T-helper 17 cell (primary cell): ENCODE data around the gene CTNS. TPM values are rescaled to one million over a fixed set of nuclear protein-coding genes. Genes with fewer than 3 reads are reported as not detected.
"Not testable (repeated sequence)": the region's sequence is repeated elsewhere in the genome, so short reads cannot be mapped to it uniquely, and the experiment has no call there.

ENCODE experiments used
- ATAC-seq: fragments of 150-1000 bp; cut with Tn5 transposase; 2 replicates; pipeline ENCODE4 v1.10.0; 2021; ENCODE audit warnings: mild to moderate bottlenecking, moderate library complexity
- DNase-seq, 3 donors: peaks; one replicate each; pipeline versions ENCODE4 v3.0.0 to v3.0.0-alpha.2; 2020 to 2021
- H3K9me3 ChIP-seq: one replicate; pipeline ENCODE4 v1.7.0; 2013; ENCODE audit warnings: low read length, mild to moderate bottlenecking; ENCODE audit not compliant: control insufficient read depth, poor library complexity, severe bottlenecking
- H3K27ac Mint-ChIP-seq: one replicate; pipeline ENCODE4 v1.8.0; 2022; ENCODE audit warnings: mild to moderate bottlenecking, moderate library complexity, mixed read lengths
- H3K27me3 Mint-ChIP-seq: one replicate; pipeline ENCODE4 v1.8.0; 2022; ENCODE audit warnings: mixed read lengths
- H3K36me3 Mint-ChIP-seq: one replicate; pipeline ENCODE4 v1.8.0; 2022; ENCODE audit warnings: low read depth, mixed read lengths
- H3K4me1 Mint-ChIP-seq: one replicate; pipeline ENCODE4 v1.8.0; 2022; ENCODE audit warnings: mild to moderate bottlenecking, mixed read lengths
- H3K4me3 Mint-ChIP-seq: one replicate; pipeline ENCODE4 v1.8.0; 2022; ENCODE audit warnings: mild to moderate bottlenecking, moderate library complexity, mixed read lengths
- total RNA-seq, 4 donors: library from RNA in 2 of 4; stranded (reverse) in 2 of 4; gene quantifications; one replicate each; pipeline ENCODE4 v1.2.3 and lab custom pipeline; 2022 to 2026

CTNS gene
- total RNA-seq, 2 donors from 2014 or later, result 6.9 to 7.4 TPM

- DNase-seq, result no peak
- H3K4me3 Mint-ChIP-seq, result no peak overlapping the region
- ATAC-seq, result no peak
- H3K36me3 Mint-ChIP-seq, result no peaks in the 10 kb centered on the region
- H3K4me1 Mint-ChIP-seq, result peaks cover 10% of the 10 kb centered on the region
- H3K27me3 Mint-ChIP-seq, result no peaks in the 10 kb centered on the region
- H3K27ac Mint-ChIP-seq, result no peak overlapping the region
- no peaks in the 10 kb centered on the region for H3K9me3 ChIP-seq
These were observed 52.9 kb downstream of the CTNS start for GRCh38 chr17:3689262-3690093.

GRCh38 chr17:3690094-3690715 is 53.6 kb downstream of the CTNS start:
- Mint-ChIP-seq H3K4me1 (peaks cover 12% of the 10 kb centered on the region), H3K4me3 (no peak overlapping the region), H3K36me3 (no peaks in the 10 kb centered on the region), H3K27me3 (no peaks in the 10 kb centered on the region), H3K27ac (no peak overlapping the region)
- ATAC-seq, result no peak
- no peaks in the 10 kb centered on the region for H3K9me3 ChIP-seq
- no peak for DNase-seq

GRCh38 chr17:3691617-3692067 is 55.1 kb downstream of the CTNS start:
- no peaks in the 10 kb centered on the region for H3K27me3 Mint-ChIP-seq
- H3K4me1 Mint-ChIP-seq, result peaks cover 12% of the 10 kb centered on the region
- H3K27ac Mint-ChIP-seq, result no peak overlapping the region
- H3K36me3 Mint-ChIP-seq, result no peaks in the 10 kb centered on the region
- H3K9me3 ChIP-seq, result no peaks in the 10 kb centered on the region
- ATAC-seq, result no peak
- DNase-seq, result no peak
- H3K4me3 Mint-ChIP-seq, result no peak overlapping the region

GRCh38 chr17:3692346-3692745 is 55.8 kb downstream of the CTNS start:
- Mint-ChIP-seq H3K27me3 (no peaks in the 10 kb centered on the region), H3K4me3 (peak overlapping the region; percentile 43), H3K27ac (no peak overlapping the region), H3K36me3 (no peaks in the 10 kb centered on the region), H3K4me1 (peaks cover 12% of the 10 kb centered on the region)
- no peak for ATAC-seq
- DNase-seq, result no peak
- H3K9me3 ChIP-seq, result no peaks in the 10 kb centered on the region

- H3K36me3 Mint-ChIP-seq, result no peaks in the 10 kb centered on the region
- H3K9me3 ChIP-seq, result no peaks in the 10 kb centered on the region
- DNase-seq (no peak), ATAC-seq (no peak)
- H3K4me1 Mint-ChIP-seq, result peaks cover 12% of the 10 kb centered on the region
- no peaks in the 10 kb centered on the region for H3K27me3 Mint-ChIP-seq
- H3K27ac Mint-ChIP-seq, result peak overlapping the region; percentile 8
- no peak overlapping the region for H3K4me3 Mint-ChIP-seq
These were observed 56.6 kb downstream of the CTNS start for GRCh38 chr17:3693141-3693540.

GRCh38 chr17:3693829-3694231 is 57.3 kb downstream of the CTNS start:
- H3K9me3 ChIP-seq, result no peaks in the 10 kb centered on the region
- peak overlapping the region; percentile 43 for H3K27ac Mint-ChIP-seq
- DNase-seq, result no peak
- peak overlapping the region; percentile 33 for H3K4me3 Mint-ChIP-seq
- no peaks in the 10 kb centered on the region for H3K27me3 Mint-ChIP-seq
- peaks cover 12% of the 10 kb centered on the region for H3K4me1 Mint-ChIP-seq
- H3K36me3 Mint-ChIP-seq, result no peaks in the 10 kb centered on the region
- ATAC-seq, result peak; percentile 43

GRCh38 chr17:3695129-3695722 is 58.7 kb downstream of the CTNS start:
- DNase-seq, result no peak
- no peaks in the 10 kb centered on the region for H3K9me3 ChIP-seq
- H3K4me1 Mint-ChIP-seq, result peaks cover 12% of the 10 kb centered on the region

GRCh38 chr17:3695723-3696411 is 59.3 kb downstream of the CTNS start, which contains the start of gene P2RX5:
Gene P2RX5, minus strand, starts transcription at chr17:3696155. Its CDS starts 150 bp downstream, at chr17:3696005.
- no peaks in the 10 kb centered on the region for H3K27me3 Mint-ChIP-seq
- H3K9me3 ChIP-seq, result no peaks in the 10 kb centered on the region
- H3K27ac Mint-ChIP-seq, result peak within 1 kb of the TSS; percentile 43
- H3K4me3 Mint-ChIP-seq, result peak within 1 kb of the TSS; percentile 91
- H3K36me3 Mint-ChIP-seq, result no peaks in the 10 kb centered on the region
- H3K4me1 Mint-ChIP-seq, result peaks cover 12% of the 10 kb centered on the region
- peak; percentile 73 for ATAC-seq
- peak in 1 of 3 donors; percentile 26 for DNase-seq

More at GRCh38 chr17:3695129-3695722, 58.7 kb downstream of the CTNS start:
- peak; percentile 22 for ATAC-seq
- peak overlapping the region; percentile 43 for H3K27ac Mint-ChIP-seq
- peak overlapping the region; percentile 91 for H3K4me3 Mint-ChIP-seq
- H3K27me3 Mint-ChIP-seq, result no peaks in the 10 kb centered on the region
- no peaks in the 10 kb centered on the region for H3K36me3 Mint-ChIP-seq

- H3K4me3 Mint-ChIP-seq, result peak overlapping the region; percentile 91
- no peak overlapping the region for H3K27ac Mint-ChIP-seq
- no peak for ATAC-seq
These were observed 60.5 kb downstream of the CTNS start for GRCh38 chr17:3697103-3697476.

GRCh38 chr17:3698139-3698538 is 61.6 kb downstream of the CTNS start:
- no peaks in the 10 kb centered on the region for H3K36me3 Mint-ChIP-seq
- H3K27me3 Mint-ChIP-seq, result no peaks in the 10 kb centered on the region
- DNase-seq, result no peak
- H3K9me3 ChIP-seq, result no peaks in the 10 kb centered on the region
- ATAC-seq, result no peak
- no peak overlapping the region for H3K27ac Mint-ChIP-seq
- no peak overlapping the region for H3K4me3 Mint-ChIP-seq
- H3K4me1 Mint-ChIP-seq, result peaks cover 12% of the 10 kb centered on the region

More at GRCh38 chr17:3697103-3697476, 60.5 kb downstream of the CTNS start:
- no peak for DNase-seq
- no peaks in the 10 kb centered on the region for H3K9me3 ChIP-seq
- Mint-ChIP-seq H3K36me3 (no peaks in the 10 kb centered on the region), H3K27me3 (no peaks in the 10 kb centered on the region), H3K4me1 (peaks cover 12% of the 10 kb centered on the region)

GRCh38 chr17:3699951-3700350 is 63.4 kb downstream of the CTNS start:
- H3K4me1 Mint-ChIP-seq, result peaks cover 3% of the 10 kb centered on the region
- H3K4me3 Mint-ChIP-seq, result no peak overlapping the region
- no peaks in the 10 kb centered on the region for H3K36me3 Mint-ChIP-seq
- H3K9me3 ChIP-seq, result no peaks in the 10 kb centered on the region
- no peak overlapping the region for H3K27ac Mint-ChIP-seq
- H3K27me3 Mint-ChIP-seq, result no peaks in the 10 kb centered on the region
- DNase-seq (no peak), ATAC-seq (no peak)

GRCh38 chr17:3702041-3702539 is 65.5 kb downstream of the CTNS start:
- DNase-seq, H3K4me3 Mint-ChIP-seq, H3K27me3 Mint-ChIP-seq: not testable (repeated sequence)

More at GRCh38 chr17:3702041-3702539, 65.5 kb downstream of the CTNS start:
- ATAC-seq, H3K36me3 Mint-ChIP-seq, H3K9me3 ChIP-seq, H3K4me1 Mint-ChIP-seq, H3K27ac Mint-ChIP-seq: not testable (repeated sequence)
